Endothelial cell (in vitro differentiated cells): ENCODE data around the gene DCAF8. TPM values are rescaled to one million over a fixed set of nuclear protein-coding genes. Genes with fewer than 3 reads are reported as not detected.

Source experiments
- DNase-seq: peaks from one replicate; pipeline ENCODE4 v3.0.0; 2021; ENCODE audit warnings: low spot score
- H3K27ac Mint-ChIP-seq: one replicate; pipeline ENCODE4 v1.8.0; 2021; ENCODE audit warnings: mixed read lengths, inconsistent platforms; ENCODE audit not compliant: unreplicated experiment
- H3K27me3 Mint-ChIP-seq: one replicate; pipeline ENCODE4 v1.8.0; 2021; ENCODE audit warnings: mild to moderate bottlenecking, moderate library complexity, mixed read lengths, inconsistent platforms; ENCODE audit not compliant: unreplicated experiment
- H3K36me3 Mint-ChIP-seq: one replicate; pipeline ENCODE4 v1.8.0; 2021; ENCODE audit warnings: mild to moderate bottlenecking, low read depth, mixed read lengths, inconsistent platforms; ENCODE audit not compliant: unreplicated experiment
- H3K4me1 Mint-ChIP-seq: one replicate; pipeline ENCODE4 v1.8.0; 2021; ENCODE audit warnings: mild to moderate bottlenecking, mixed read lengths, inconsistent platforms; ENCODE audit not compliant: unreplicated experiment
- H3K4me3 Mint-ChIP-seq: one replicate; pipeline ENCODE4 v1.8.0; 2021; ENCODE audit warnings: mild to moderate bottlenecking, mixed read lengths, inconsistent platforms; ENCODE audit not compliant: unreplicated experiment
- H3K9me3 Mint-ChIP-seq: one replicate; pipeline ENCODE4 v1.8.0; 2021; ENCODE audit warnings: mixed read lengths, inconsistent platforms; ENCODE audit not compliant: unreplicated experiment
- CTCF ChIP-seq: fragments of 200-600 bp; sonication (generic); IDR thresholded peaks from one replicate; pipeline ENCODE4 v1.5.0; 2021; ENCODE audit warnings: antibody characterized with exemption; ENCODE audit not compliant: unreplicated experiment
- total RNA-seq: library from RNA; stranded (reverse); fragmentation: NEBNext Ultra II Directional; extraction: Animal tissue kit (Norgen Biotek cat#: 25700); gene quantifications from one replicate; pipeline ENCODE4 v1.2.1, GENCODE V29; 2021; ENCODE audit not compliant: unreplicated experiment

DCAF8 gene
- total RNA-seq, 1 donor from 2014 or later = 134 TPM

DNA sequence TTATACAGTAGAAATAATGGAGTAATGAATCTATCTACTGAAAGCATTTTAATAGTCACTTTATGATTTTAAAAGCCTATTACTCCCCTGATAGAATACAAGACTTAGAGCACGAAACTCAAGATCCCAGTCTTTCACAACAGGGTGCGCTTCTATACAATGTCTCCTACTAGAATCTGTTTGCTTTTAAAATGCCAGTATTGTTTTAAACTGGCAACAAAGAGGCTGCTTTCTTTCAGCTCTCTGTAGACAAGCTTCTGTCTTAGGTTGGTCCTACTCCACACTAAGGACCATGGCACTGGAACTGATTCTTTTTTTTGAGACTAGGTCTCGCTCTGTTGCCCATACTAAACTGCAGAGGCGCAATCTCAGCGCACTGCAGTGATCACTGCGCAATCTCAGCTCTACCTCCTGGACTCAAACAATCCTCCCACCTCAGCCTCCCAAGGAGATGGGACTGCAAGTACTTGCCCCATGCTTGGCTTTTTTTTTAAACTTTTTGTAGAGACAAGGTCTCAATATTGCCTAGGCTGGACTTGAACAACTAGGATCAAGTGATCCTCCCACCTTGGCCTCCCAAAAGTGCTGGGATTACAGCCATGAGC, 4.8 kb downstream of the DCAF8 start:
- Mint-ChIP-seq H3K36me3 (peaks cover 9% of the 10 kb centered on the region), H3K9me3 (no peaks in the 10 kb centered on the region), H3K4me3 (no peak overlapping the region), H3K4me1 (peaks cover 27% of the 10 kb centered on the region), H3K27me3 (peaks cover 5% of the 10 kb centered on the region), H3K27ac (no peak overlapping the region)
- no peak for TF ChIP-seq CTCF
- DNase-seq = no peak

GRCh38 chr1:160256396-160257046, 5.8 kb downstream of the DCAF8 start:
- no peaks in the 10 kb centered on the region for H3K9me3 Mint-ChIP-seq
- H3K4me1 Mint-ChIP-seq = peaks cover 21% of the 10 kb centered on the region
- DNase-seq = no peak
- H3K36me3 Mint-ChIP-seq = peaks cover 5% of the 10 kb centered on the region
- peaks cover 1% of the 10 kb centered on the region for H3K27me3 Mint-ChIP-seq
- H3K4me3 Mint-ChIP-seq = no peak overlapping the region
- no peak overlapping the region for H3K27ac Mint-ChIP-seq
- no peak for TF ChIP-seq CTCF

DNA sequence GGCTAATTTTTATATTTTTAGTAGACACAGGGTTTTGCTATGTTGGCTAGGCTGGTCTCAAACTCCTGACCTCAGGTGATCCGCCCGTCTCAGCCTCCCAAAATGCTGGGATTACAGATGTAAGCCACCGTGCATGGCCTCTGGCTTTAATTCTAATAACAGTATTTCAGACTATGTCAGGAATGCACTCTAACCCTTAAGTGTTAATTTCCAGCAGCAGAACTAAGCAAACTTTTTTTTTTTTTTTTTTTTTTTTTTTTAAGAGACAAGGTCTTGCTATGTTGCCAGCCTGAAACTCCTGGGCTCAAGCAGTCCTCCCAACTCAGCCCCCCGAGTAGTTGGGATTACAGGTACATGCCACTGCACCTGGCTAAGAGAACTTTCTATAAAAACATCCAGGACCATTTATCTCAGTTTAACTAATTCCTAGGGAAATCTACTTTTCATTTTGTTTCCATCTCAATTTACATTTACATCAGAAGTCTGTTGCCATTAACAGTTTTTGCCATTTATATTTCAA, 6.5 kb downstream of the DCAF8 start:
- no peak for TF ChIP-seq CTCF
- DNase-seq = no peak
- no peak overlapping the region for H3K27ac Mint-ChIP-seq
- H3K4me1 Mint-ChIP-seq = peaks cover 16% of the 10 kb centered on the region
- H3K9me3 Mint-ChIP-seq = no peaks in the 10 kb centered on the region
- H3K27me3 Mint-ChIP-seq = no peaks in the 10 kb centered on the region
- no peak overlapping the region for H3K4me3 Mint-ChIP-seq
- peaks cover 3% of the 10 kb centered on the region for H3K36me3 Mint-ChIP-seq

- peak; percentile 51 for DNase-seq
- Mint-ChIP-seq H3K9me3 (no peaks in the 10 kb centered on the region), H3K36me3 (no peaks in the 10 kb centered on the region), H3K27ac (peak overlapping the region; percentile 2), H3K4me3 (no peak overlapping the region), H3K4me1 (no peaks in the 10 kb centered on the region), H3K27me3 (no peaks in the 10 kb centered on the region)
- peak; percentile 31 for TF ChIP-seq CTCF
Measured at GRCh38 chr1:160251687-160252526, 10.4 kb downstream of the DCAF8 start.
